Suprapubic skin (tissue), 4 donors: ENCODE data around the gene ADRA2C.

Experiments
- CTCF ChIP-seq, 2 donors: fragments of 200-600 bp in 1 of 2; fragments of 450-650 bp in 1 of 2; sonication (generic) in 1 of 2; IDR thresholded peaks; one replicate each; pipeline ENCODE4 v1.5.1; 2016 to 2019; ENCODE audit warnings: antibody characterized with exemption in 2 of 2, mild to moderate bottlenecking in 1 of 2, moderate library complexity in 1 of 2
- EP300 ChIP-seq: sonication (generic); formaldehyde crosslinking; IDR thresholded peaks from one replicate; pipeline ENCODE4 v1.6.1; 2017; ENCODE audit warnings: antibody characterized with exemption
- POLR2A ChIP-seq, 2 donors: fragments of 450-650 bp; IDR thresholded peaks; one replicate each; pipeline ENCODE4 v1.6.1; 2017; ENCODE audit warnings: antibody characterized with exemption in 2 of 2, mild to moderate bottlenecking in 2 of 2, moderate library complexity in 2 of 2
- POLR2AphosphoS5 ChIP-seq, 3 donors: sonication (generic); formaldehyde crosslinking; IDR thresholded peaks; one replicate each; pipeline ENCODE4 v1.6.1; 2017; ENCODE audit warnings: antibody characterized with exemption in 3 of 3

- TF ChIP-seq CTCF (IDR thresholded peaks at IDR 0.05) = no peak
- no peak for TF ChIP-seq POLR2AphosphoS5 (IDR thresholded peaks at IDR 0.05)
- no peak for TF ChIP-seq EP300
- no peak for TF ChIP-seq POLR2A (IDR thresholded peaks at IDR 0.05)
These were observed 9.4 kb downstream of the ADRA2C start for GRCh38 chr4:3775576-3775975.
